Measurements from ENCODE around the gene LRMDA. TPM values are rescaled to one million over a fixed set of nuclear protein-coding genes. Genes with fewer than 3 reads are reported as not detected.

Gene LRMDA
- total RNA-seq, 1 experiment from 2014 or later, result not detected

GRCh38 chr10:75815066-75815465 lies 383.6 kb downstream of the LRMDA start:
- no TSS peak for BruUV-seq (replicated peaks)
- Histone ChIP-seq H3K4me3 (ENCODE audit: low read depth, low read length, poor library complexity, severe bottlenecking) (no peak overlapping the region), H3K27ac (ENCODE audit: low read depth, low read length, poor library complexity, severe bottlenecking) (no peak overlapping the region), H3K9me3 (ENCODE audit: low read depth, low read length, poor library complexity, severe bottlenecking) (no peaks in the 10 kb centered on the region), H3K36me3 (ENCODE audit: insufficient read depth, low read length, poor library complexity, severe bottlenecking) (no peaks in the 10 kb centered on the region), H3K27me3 (replicated peaks; ENCODE audit: insufficient read depth, low read depth, low read length, poor library complexity) (peaks cover 7% of the 10 kb centered on the region), H3K4me1 (ENCODE audit: insufficient read depth, low read length, poor library complexity, severe bottlenecking) (no peaks in the 10 kb centered on the region)
- ChIA-PET POLR2A (ENCODE audit: low non-redundant PET) (no interaction called here), CTCF (no interaction called here)
- intact Hi-C loops (cut with micrococcal nuclease; ENCODE audit: unreplicated experiment), result no loop called here
- TF ChIP-seq, protein P1, sequence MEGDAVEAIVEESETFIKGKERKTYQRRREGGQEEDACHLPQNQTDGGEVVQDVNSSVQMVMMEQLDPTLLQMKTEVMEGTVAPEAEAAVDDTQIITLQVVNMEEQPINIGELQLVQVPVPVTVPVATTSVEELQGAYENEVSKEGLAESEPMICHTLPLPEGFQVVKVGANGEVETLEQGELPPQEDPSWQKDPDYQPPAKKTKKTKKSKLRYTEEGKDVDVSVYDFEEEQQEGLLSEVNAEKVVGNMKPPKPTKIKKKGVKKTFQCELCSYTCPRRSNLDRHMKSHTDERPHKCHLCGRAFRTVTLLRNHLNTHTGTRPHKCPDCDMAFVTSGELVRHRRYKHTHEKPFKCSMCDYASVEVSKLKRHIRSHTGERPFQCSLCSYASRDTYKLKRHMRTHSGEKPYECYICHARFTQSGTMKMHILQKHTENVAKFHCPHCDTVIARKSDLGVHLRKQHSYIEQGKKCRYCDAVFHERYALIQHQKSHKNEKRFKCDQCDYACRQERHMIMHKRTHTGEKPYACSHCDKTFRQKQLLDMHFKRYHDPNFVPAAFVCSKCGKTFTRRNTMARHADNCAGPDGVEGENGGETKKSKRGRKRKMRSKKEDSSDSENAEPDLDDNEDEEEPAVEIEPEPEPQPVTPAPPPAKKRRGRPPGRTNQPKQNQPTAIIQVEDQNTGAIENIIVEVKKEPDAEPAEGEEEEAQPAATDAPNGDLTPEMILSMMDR (conservative IDR thresholded peaks at IDR 0.05; ENCODE audit: low read depth, low read length), result no peak
- TF ChIP-seq EZH2 (IDR thresholded peaks at IDR 0.05; ENCODE audit: borderline replicate concordance, low read depth, low read length, poor library complexity, severe bottlenecking), result no peak
- no peak for DNase-seq (ENCODE audit: low spot score)

GRCh38 chr10:75817198-75817597 lies 385.8 kb downstream of the LRMDA start:
- POLR2A ChIA-PET (ENCODE audit: low non-redundant PET), result no interaction called here
- BruUV-seq (replicated peaks), result no TSS peak
- TF ChIP-seq EZH2 (IDR thresholded peaks at IDR 0.05; ENCODE audit: borderline replicate concordance, low read depth, low read length, poor library complexity, severe bottlenecking), result no peak
- TF ChIP-seq, protein P1 (conservative IDR thresholded peaks at IDR 0.05; ENCODE audit: low read depth, low read length), result no peak

DNA sequence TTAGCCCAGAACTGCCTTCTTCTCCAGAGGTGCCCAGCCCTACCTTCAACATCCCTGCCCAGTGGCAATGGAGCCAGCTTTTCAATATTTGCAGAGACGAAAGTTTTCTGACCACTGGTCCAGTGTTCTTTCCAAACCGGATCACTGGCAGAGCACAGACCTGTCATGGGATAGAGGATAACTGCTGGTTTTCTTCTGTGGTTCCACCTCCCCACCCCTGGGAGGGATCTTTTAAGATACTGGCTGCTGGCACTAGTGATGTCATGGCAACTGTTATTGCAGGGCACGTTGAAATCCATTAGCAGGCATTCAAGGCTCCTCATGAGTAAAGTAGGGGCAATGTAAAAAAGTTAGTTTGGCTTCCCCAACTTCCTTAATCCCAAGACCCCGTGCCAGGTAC lies 387.1 kb downstream of the LRMDA start:
- DNase-seq (ENCODE audit: low spot score), result no peak
- H3K27ac ChIP-seq (ENCODE audit: low read depth, low read length, poor library complexity, severe bottlenecking), result no peak overlapping the region
- intact Hi-C loops (cut with micrococcal nuclease; ENCODE audit: unreplicated experiment), result no loop called here
- TF ChIP-seq, protein P1 (conservative IDR thresholded peaks at IDR 0.05; ENCODE audit: low read depth, low read length), result no peak
- TF ChIP-seq EZH2 (IDR thresholded peaks at IDR 0.05; ENCODE audit: borderline replicate concordance, low read depth, low read length, poor library complexity, severe bottlenecking), result no peak
- no peaks in the 10 kb centered on the region for H3K36me3 ChIP-seq (ENCODE audit: insufficient read depth, low read length, poor library complexity, severe bottlenecking)
- no peak overlapping the region for H3K4me3 ChIP-seq (ENCODE audit: low read depth, low read length, poor library complexity, severe bottlenecking)
- ChIA-PET CTCF (no interaction called here), POLR2A (ENCODE audit: low non-redundant PET) (no interaction called here)
- H3K4me1 ChIP-seq (ENCODE audit: insufficient read depth, low read length, poor library complexity, severe bottlenecking), result no peaks in the 10 kb centered on the region
- BruUV-seq (replicated peaks), result no TSS peak
- no peaks in the 10 kb centered on the region for H3K9me3 ChIP-seq (ENCODE audit: low read depth, low read length, poor library complexity, severe bottlenecking)
- H3K27me3 ChIP-seq (replicated peaks; ENCODE audit: insufficient read depth, low read depth, low read length, poor library complexity), result peaks cover 3% of the 10 kb centered on the region

More at GRCh38 chr10:75817198-75817597, 385.8 kb downstream of the LRMDA start:
- CTCF ChIA-PET, result no interaction called here
- Histone ChIP-seq H3K27me3 (replicated peaks; ENCODE audit: insufficient read depth, low read depth, low read length, poor library complexity) (peaks cover 7% of the 10 kb centered on the region), H3K4me3 (ENCODE audit: low read depth, low read length, poor library complexity, severe bottlenecking) (no peak overlapping the region), H3K4me1 (ENCODE audit: insufficient read depth, low read length, poor library complexity, severe bottlenecking) (no peaks in the 10 kb centered on the region), H3K9me3 (ENCODE audit: low read depth, low read length, poor library complexity, severe bottlenecking) (no peaks in the 10 kb centered on the region), H3K36me3 (ENCODE audit: insufficient read depth, low read length, poor library complexity, severe bottlenecking) (no peaks in the 10 kb centered on the region), H3K27ac (ENCODE audit: low read depth, low read length, poor library complexity, severe bottlenecking) (no peak overlapping the region)
- intact Hi-C loops (cut with micrococcal nuclease; ENCODE audit: unreplicated experiment), result no loop called here
- no peak for DNase-seq (ENCODE audit: low spot score)
